ENCODE results near the gene DHRS9. TPM values are rescaled to one million over a fixed set of nuclear protein-coding genes. Genes with fewer than 3 reads are reported as not detected.
A peak's percentile ranks its signal among the peaks of the same experiment; 100 is the strongest.
"Not testable (repeated sequence)": the region's sequence is repeated elsewhere in the genome, so short reads cannot be mapped to it uniquely, and the experiment has no call there.

DHRS9 gene
- total and polyA plus RNA-seq, 2 of the 4 experiments (the other 2 are of a cell fraction): not detected

- Histone ChIP-seq H3K14ac (replicated peaks; ENCODE audit: low read depth, low read length) (no peak overlapping the region), H3K9me3 (ENCODE audit: control insufficient read depth, insufficient read depth, low read length) (peaks cover 5% of the 10 kb centered on the region; the same call in 1 of the 2 replicates), H2BK20ac (ENCODE audit: low read depth, low read length) (no peak overlapping the region), H2AFZ (replicated peaks; ENCODE audit: low read length, poor library complexity) (no peak overlapping the region), H2AK9ac (replicated peaks; ENCODE audit: low read depth, low read length, poor library complexity) (no peak overlapping the region), H3K9ac (ENCODE audit: low read depth, low read length) (no peak overlapping the region), H3K23ac (ENCODE audit: low read depth, low read length) (no peak overlapping the region), H2BK120ac (ENCODE audit: low read depth, low read length) (no peak overlapping the region), H2BK15ac (ENCODE audit: low read depth, low read length) (no peak overlapping the region), H3K4me2 (ENCODE audit: low read depth, low read length) (no peak overlapping the region), H2AK5ac (ENCODE audit: low read depth, low read length) (no peak overlapping the region), H3K9me1 (ENCODE audit: insufficient read depth, low read length) (no peaks in the 10 kb centered on the region), H3K79me1 (ENCODE audit: low read depth in 1 of 2, low read length in 2 of 2) (no peaks in the 10 kb centered on the region), H3K18ac (ENCODE audit: low read depth, low read length) (no peak overlapping the region), H3K27ac (ENCODE audit: insufficient read depth, low read length) (no peak overlapping the region), H3K56ac (ENCODE audit: extremely low read depth, insufficient read depth, low read length) (no peak overlapping the region), H4K20me1 (ENCODE audit: insufficient read depth, low read length) (no peaks in the 10 kb centered on the region), H3K4me3 (ENCODE audit: insufficient read depth, low read depth, low read length) (no peak overlapping the region), H3K4ac (ENCODE audit: low read depth, low read length) (no peak overlapping the region), H2BK5ac (ENCODE audit: low read depth, low read length, poor library complexity, severe bottlenecking) (no peak overlapping the region), H4K8ac (ENCODE audit: low read depth in 2 of 2, low read length in 2 of 2) (no peak overlapping the region), H4K91ac (ENCODE audit: insufficient read depth, low read depth, low read length) (no peak overlapping the region), H3K27me3 (ENCODE audit: control insufficient read depth, insufficient read depth, low read length) (no peaks in the 10 kb centered on the region), H3K4me1 (ENCODE audit: control insufficient read depth, insufficient read depth, low read length) (no peaks in the 10 kb centered on the region), H3K36me3 (ENCODE audit: control insufficient read depth, insufficient read depth, low read length) (no peaks in the 10 kb centered on the region), H4K5ac (ENCODE audit: low read depth, low read length) (no peak overlapping the region)
- CTCF ChIA-PET: interaction anchor here (0.7 kb wide), 1 partner anchor 61 kb away, joined by 3 read pairs; no protein-coding TSS in a partner anchor
- TF ChIP-seq CEBPB (IDR thresholded peaks at IDR 0.05; ENCODE audit: low read depth, low read length) (peak; percentile 67), NFE2L2 (IDR thresholded peaks at IDR 0.05; ENCODE audit: low read depth, low read length) (no peak)
- DNase-seq (no peak), ATAC-seq (ENCODE audit: low read depth) (no peak)
- intact Hi-C loops (cut with micrococcal nuclease) (loop anchor here (5.0 to 10.0 kb wide), 2 partner anchors 988 to 1054 kb away; no protein-coding TSS in a partner anchor), dilution Hi-C loops (cut with HindIII; ENCODE audit: low sequenced_read_pairs, unreplicated experiment) (no loop called here), in situ Hi-C loops (cut with MboI; ENCODE audit: low sequenced_read_pairs) (no loop called here)
- POLR2A ChIA-PET (ENCODE audit: unreplicated experiment): no interaction called here
- WGBS, 2 experiments (ENCODE audit: extremely low coverage in 2 of 2, insufficient read length in 1 of 2): 100% methylated on average over 1 of the region's 5 CpGs; no CpG with 5 or more reads in 1 of the 2 experiments
- no TSS peak for BruUV-seq (replicated peaks)
Measured at GRCh38 chr2:169050476-169051240, 18.7 kb upstream of the DHRS9 start.

GRCh38 chr2:169054575-169054974 is 14.8 kb upstream of the DHRS9 start:
- H2AK5ac ChIP-seq (ENCODE audit: low read depth, low read length); H3K23ac ChIP-seq (ENCODE audit: low read depth, low read length); H2BK20ac ChIP-seq (ENCODE audit: low read depth, low read length); H2BK15ac ChIP-seq (ENCODE audit: low read depth, low read length); DNase-seq; H3K4me1 ChIP-seq (ENCODE audit: control insufficient read depth, insufficient read depth, low read length); H4K8ac ChIP-seq (ENCODE audit: low read depth in 2 of 2, low read length in 2 of 2); H3K27me3 ChIP-seq (ENCODE audit: control insufficient read depth, insufficient read depth, low read length); H3K9me3 ChIP-seq (ENCODE audit: control insufficient read depth, insufficient read depth, low read length); H3K27ac ChIP-seq (ENCODE audit: insufficient read depth, low read length); H3K9me1 ChIP-seq (ENCODE audit: insufficient read depth, low read length); H3K79me1 ChIP-seq (ENCODE audit: low read depth in 1 of 2, low read length in 2 of 2); H3K9ac ChIP-seq (ENCODE audit: low read depth, low read length); H2BK5ac ChIP-seq (ENCODE audit: low read depth, low read length, poor library complexity, severe bottlenecking); ATAC-seq (ENCODE audit: low read depth); H2AFZ ChIP-seq (replicated peaks; ENCODE audit: low read length, poor library complexity); POLR2A ChIA-PET (ENCODE audit: unreplicated experiment); BruUV-seq (replicated peaks); H3K4ac ChIP-seq (ENCODE audit: low read depth, low read length); H3K18ac ChIP-seq (ENCODE audit: low read depth, low read length); H4K5ac ChIP-seq (ENCODE audit: low read depth, low read length); H3K4me2 ChIP-seq (ENCODE audit: low read depth, low read length); H3K4me3 ChIP-seq (ENCODE audit: insufficient read depth, low read depth, low read length); in situ Hi-C loops (cut with MboI; ENCODE audit: low sequenced_read_pairs); H3K36me3 ChIP-seq (ENCODE audit: control insufficient read depth, insufficient read depth, low read length); H2AK9ac ChIP-seq (replicated peaks; ENCODE audit: low read depth, low read length, poor library complexity); H3K56ac ChIP-seq (ENCODE audit: extremely low read depth, insufficient read depth, low read length); H4K20me1 ChIP-seq (ENCODE audit: insufficient read depth, low read length); H4K91ac ChIP-seq (ENCODE audit: insufficient read depth, low read depth, low read length); H2BK120ac ChIP-seq (ENCODE audit: low read depth, low read length); H3K14ac ChIP-seq (replicated peaks; ENCODE audit: low read depth, low read length); dilution Hi-C loops (cut with HindIII; ENCODE audit: low sequenced_read_pairs, unreplicated experiment): not testable (repeated sequence)
- CTCF ChIA-PET: interaction anchor here (1.0 kb wide), 1 partner anchor 9 kb away, joined by 3 read pairs; no protein-coding TSS in a partner anchor
- intact Hi-C loops (cut with micrococcal nuclease): loop anchor here (5.0 to 10.0 kb wide), 2 partner anchors 992 to 1050 kb away; no protein-coding TSS in a partner anchor
- no CpG with 5 or more reads among the region's 2 CpGs for WGBS, 2 experiments (ENCODE audit: extremely low coverage in 2 of 2, insufficient read length in 1 of 2)
